GM21825 (cell line): ENCODE results near the gene FAM53C.
"Not testable (repeated sequence)": the region's sequence is repeated elsewhere in the genome, so short reads cannot be mapped to it uniquely, and the experiment has no call there.

ENCODE experiments used
- ATAC-seq: cut with Tn5 transposase; IDR thresholded peaks from one replicate; pipeline ENCODE4 v1.9.1; 2021; ENCODE audit warnings: mild to moderate bottlenecking, moderate library complexity; ENCODE audit not compliant: unreplicated experiment

The FAM53C gene

DNA sequence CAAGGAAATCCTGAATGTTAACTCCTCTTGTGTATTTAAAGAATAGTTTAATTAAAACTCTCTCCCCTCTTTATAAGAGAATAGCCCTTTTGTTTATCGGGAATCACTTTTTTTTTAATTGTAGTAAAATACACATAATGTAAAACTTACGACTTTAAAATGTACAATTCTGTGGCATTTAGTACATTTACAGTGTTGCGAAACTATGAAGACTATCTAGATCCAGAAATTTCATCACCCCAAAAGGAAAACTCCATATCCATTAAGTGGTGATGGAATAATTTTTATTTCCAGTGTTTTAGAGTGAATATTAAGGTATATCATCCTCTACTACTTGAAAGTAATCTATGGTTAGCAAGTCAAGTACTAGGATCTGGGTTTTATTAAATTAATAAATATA, 51.3 kb downstream of the FAM53C start:
- ATAC-seq: no peak

DNA sequence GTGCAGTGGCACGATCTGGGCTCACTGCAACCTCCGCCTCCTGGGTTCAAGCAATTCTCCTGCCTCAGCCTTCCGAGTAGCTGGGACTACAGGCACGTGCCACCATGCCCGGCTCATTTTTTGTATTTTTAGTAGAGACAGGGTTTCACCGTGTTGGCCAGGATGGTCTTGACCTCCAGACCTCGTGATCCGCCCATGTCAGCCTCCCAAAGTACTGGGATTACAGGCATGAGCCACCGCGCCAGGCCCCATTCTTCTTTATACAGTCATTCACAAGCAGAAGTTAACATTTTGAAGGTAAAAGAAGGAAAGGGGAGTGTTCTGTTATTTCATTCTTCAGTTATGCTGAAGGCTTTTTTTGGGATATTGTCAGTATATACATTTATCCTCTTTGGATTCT, 51.8 kb downstream of the FAM53C start:
- not testable (repeated sequence) for ATAC-seq

DNA sequence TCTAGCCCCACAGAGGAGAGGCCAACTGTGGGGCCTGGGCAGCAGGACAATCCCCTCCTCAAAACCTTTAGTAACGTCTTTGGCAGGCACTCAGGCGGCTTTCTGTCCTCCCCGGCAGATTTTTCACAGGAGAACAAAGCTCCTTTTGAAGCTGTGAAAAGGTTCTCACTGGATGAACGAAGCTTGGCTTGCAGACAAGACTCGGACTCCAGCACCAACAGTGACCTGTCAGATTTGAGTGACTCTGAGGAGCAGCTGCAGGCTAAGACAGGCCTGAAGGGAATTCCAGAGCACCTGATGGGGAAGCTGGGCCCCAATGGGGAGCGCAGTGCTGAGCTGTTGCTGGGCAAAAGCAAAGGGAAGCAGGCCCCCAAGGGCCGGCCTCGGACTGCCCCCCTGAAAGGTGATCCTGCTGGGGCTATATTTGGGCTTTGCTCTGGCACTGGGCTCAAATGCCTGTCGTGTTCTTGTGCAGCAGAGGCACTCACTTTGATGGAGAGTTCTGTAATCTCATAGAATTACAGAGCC, 53.9 kb downstream of the FAM53C start:
- no peak for ATAC-seq
